GM23338 (cell line): ENCODE data around the gene PKIB. TPM values are rescaled to one million over a fixed set of nuclear protein-coding genes. Genes with fewer than 3 reads are reported as not detected.

ENCODE experiments used
- ATAC-seq: fragments of 200-7000 bp; cut with Tn5 transposase; 3 replicates; pipeline ENCODE4 v1.9.1; 2020
- DNase-seq: peaks from one replicate; pipeline ENCODE4 v3.0.0-alpha.2; 2015; ENCODE audit warnings: low spot score
- H2AFZ ChIP-seq: fragments of 200-600 bp; sonication (generic); 2 replicates; pipeline ENCODE4 v1.8.0; 2016; ENCODE audit warnings: antibody characterized with exemption, mild to moderate bottlenecking, moderate library complexity
- H3F3A ChIP-seq: fragments of 200-600 bp; sonication (generic); replicated peaks from 2 replicates; pipeline ENCODE4 v1.8.0; 2017; ENCODE audit warnings: antibody characterized with exemption, mixed run types, low read depth
- H3K27ac ChIP-seq: fragments of 200-600 bp; sonication (generic); 2 replicates; pipeline ENCODE4 v1.6.1; 2016; ENCODE audit warnings: low read depth
- H3K27me3 ChIP-seq: fragments of 200-600 bp; sonication (generic); 2 replicates; pipeline ENCODE4 v1.8.0; 2016; ENCODE audit warnings: mild to moderate bottlenecking, mixed run types, moderate library complexity; ENCODE audit not compliant: insufficient read depth
- H3K36me3 ChIP-seq: fragments of 200-600 bp; sonication (generic); 2 replicates; pipeline ENCODE4 v1.8.0; 2016; ENCODE audit warnings: mild to moderate bottlenecking; ENCODE audit not compliant: insufficient read depth
- H3K4me1 ChIP-seq: fragments of 200-600 bp; sonication (generic); 2 replicates; pipeline ENCODE4 v1.8.0; 2016; ENCODE audit warnings: mild to moderate bottlenecking, moderate library complexity; ENCODE audit not compliant: insufficient read depth
- H3K4me2 ChIP-seq: fragments of 200-600 bp; sonication (generic); 2 replicates; pipeline ENCODE4 v1.7.1; 2017; ENCODE audit warnings: mixed run types
- H3K4me3 ChIP-seq: fragments of 200-600 bp; sonication (generic); 2 replicates; pipeline ENCODE4 v1.6.1; 2016; ENCODE audit warnings: mixed run types
- H3K79me2 ChIP-seq: fragments of 200-600 bp; sonication (generic); replicated peaks from 2 replicates; pipeline ENCODE4 v1.8.0; 2017; ENCODE audit warnings: mild to moderate bottlenecking; ENCODE audit not compliant: insufficient read depth
- H3K9me2 ChIP-seq: fragments of 200-600 bp; sonication (generic); 2 replicates; pipeline ENCODE4 v1.8.0; 2017; ENCODE audit not compliant: insufficient read depth
- H4K20me1 ChIP-seq: fragments of 200-600 bp; sonication (generic); replicated peaks from 2 replicates; pipeline ENCODE4 v1.8.0; 2017; ENCODE audit warnings: mild to moderate bottlenecking; ENCODE audit not compliant: insufficient read depth
- H3K27ac Mint-ChIP-seq: 2 replicates; pipeline ENCODE4 v1.8.0; 2020; ENCODE audit warnings: inconsistent platforms, mild to moderate bottlenecking, moderate library complexity, mixed read lengths
- H3K27me3 Mint-ChIP-seq: 3 replicates; pipeline ENCODE4 v1.8.0; 2022; ENCODE audit warnings: low read depth, mild to moderate bottlenecking, moderate library complexity, mixed read lengths, inconsistent platforms; ENCODE audit not compliant: insufficient read depth, poor library complexity
- H3K36me3 Mint-ChIP-seq: 3 replicates; pipeline ENCODE4 v1.8.0; 2021; ENCODE audit warnings: low read depth, mild to moderate bottlenecking, inconsistent platforms, moderate library complexity, mixed read lengths
- H3K4me1 Mint-ChIP-seq: 3 replicates; pipeline ENCODE4 v1.8.0; 2020; ENCODE audit warnings: mild to moderate bottlenecking, inconsistent platforms, mixed read lengths
- H3K4me3 Mint-ChIP-seq: 3 replicates; pipeline ENCODE4 v1.8.0; 2021; ENCODE audit warnings: moderate library complexity, mild to moderate bottlenecking, inconsistent platforms, mixed read lengths
- H3K9me3 Mint-ChIP-seq: 3 replicates; pipeline ENCODE4 v1.8.0; 2020; ENCODE audit warnings: moderate library complexity, mild to moderate bottlenecking, inconsistent platforms, mixed read lengths
- ETS1 ChIP-seq: IDR thresholded peaks from 2 replicates; pipeline ENCODE4 v1.6.1; 2016; ENCODE audit warnings: antibody characterized with exemption
- EZH2 ChIP-seq: fragments of 200-600 bp; sonication (generic); IDR thresholded peaks from one replicate; pipeline ENCODE4 v1.8.0; 2017; ENCODE audit warnings: antibody characterized with exemption, mild to moderate bottlenecking, low read depth; ENCODE audit not compliant: unreplicated experiment
- EZH2phosphoT487 ChIP-seq: fragments of 200-600 bp; sonication (generic); IDR thresholded peaks from one replicate; pipeline ENCODE4 v1.8.1; 2018; ENCODE audit warnings: antibody characterized with exemption; ENCODE audit not compliant: unreplicated experiment
- NANOG ChIP-seq: IDR thresholded peaks from 2 replicates; pipeline ENCODE4 v1.6.1; 2016; ENCODE audit warnings: antibody characterized with exemption, borderline replicate concordance
- REST ChIP-seq: IDR thresholded peaks from one replicate; pipeline ENCODE4 v1.6.1; 2018; ENCODE audit warnings: antibody characterized with exemption; ENCODE audit not compliant: unreplicated experiment
- STAT1 ChIP-seq: IDR thresholded peaks from one replicate; pipeline ENCODE4 v1.6.1; 2016; ENCODE audit warnings: antibody characterized with exemption; ENCODE audit not compliant: unreplicated experiment
- ZNF114 ChIP-seq: fragments of 250-450 bp; sonication (Bioruptor Pico); IDR thresholded peaks from 2 replicates; pipeline ENCODE4 v1.5.0; 2020; ENCODE audit warnings: mild to moderate bottlenecking, moderate library complexity
- ZNF331 ChIP-seq: fragments of 250-450 bp; sonication (Bioruptor Pico); IDR thresholded peaks from 2 replicates; pipeline ENCODE4 v1.5.0; 2020; ENCODE audit warnings: low read depth, mild to moderate bottlenecking, moderate library complexity
- ZNF462 ChIP-seq: fragments of 250-450 bp; sonication (Bioruptor Pico); IDR thresholded peaks from 2 replicates; pipeline ENCODE4 v1.5.0; 2020; ENCODE audit warnings: mild to moderate bottlenecking, moderate library complexity
- polyA plus RNA-seq: library from polyadenylated mRNA; unstranded; fragments of >200 nt; fragmentation: Nextera tagmentation; extraction: Ambion mirVana; gene quantifications from 2 replicates; pipeline ENCODE4 v1.2.1, GENCODE V29; 2016
- total RNA-seq: library from RNA; depleted of rRNA; stranded (reverse); fragments of >200 nt; shearing (Covaris generic); gene quantifications from 2 replicates; pipeline ENCODE4 v1.2.3, GENCODE V29; 2014

Gene PKIB
- total and polyA plus RNA-seq, 2 experiments from 2014 or later: 125 to 170 TPM

GRCh38 chr6:122751326-122751725, 141.1 kb downstream of the PKIB start (continued):
- TF ChIP-seq REST: no peak
- no peak for TF ChIP-seq EZH2
- no peak for TF ChIP-seq NANOG
- TF ChIP-seq ZNF114 (CRISPR knock-in tag): no peak
- no peak for TF ChIP-seq ETS1
- TF ChIP-seq ZNF331 (CRISPR knock-in tag): no peak

GRCh38 chr6:122752459-122752858, 142.3 kb downstream of the PKIB start:
- no peaks in the 10 kb centered on the region for H3K36me3 ChIP-seq
- H3K9me2 ChIP-seq: no peaks in the 10 kb centered on the region
- no peak for TF ChIP-seq ZNF462
- no peak for TF ChIP-seq EZH2phosphoT487
- no peak for TF ChIP-seq STAT1
- no peak overlapping the region for H3K27ac Mint-ChIP-seq
- H3K4me3 ChIP-seq: no peak overlapping the region
- ATAC-seq (no peak), DNase-seq (no peak)
- peaks cover 18% of the 10 kb centered on the region for H3K27me3 Mint-ChIP-seq
- peaks cover 58% of the 10 kb centered on the region for H3K27me3 ChIP-seq
- no peak overlapping the region for H3K27ac ChIP-seq
- peaks cover 34% of the 10 kb centered on the region for H3K4me1 ChIP-seq
- no peak overlapping the region for H2AFZ ChIP-seq
- peaks cover 24% of the 10 kb centered on the region for H3K4me1 Mint-ChIP-seq
- H3F3A ChIP-seq: no peaks in the 10 kb centered on the region; the same call in 1 of the 2 replicates
- peaks cover 17% of the 10 kb centered on the region for H3K9me3 Mint-ChIP-seq
- no peaks in the 10 kb centered on the region for H3K79me2 ChIP-seq
- H3K4me3 Mint-ChIP-seq: no peak overlapping the region
- peaks cover 10% of the 10 kb centered on the region for H3K36me3 Mint-ChIP-seq
- peaks cover 9% of the 10 kb centered on the region; the same call in 1 of the 2 replicates for H4K20me1 ChIP-seq
- H3K4me2 ChIP-seq: no peak overlapping the region; the same call in 1 of the 2 replicates
